HEK293T (cell line): ENCODE data around the gene RPTOR.

Experiments
- CTCF ChIA-PET: fragments of 350-600 bp; formaldehyde crosslinking; extraction: SDS; loops from one replicate; lab custom pipeline; 2021; ENCODE audit warnings: antibody characterized with exemption, inconsistent platforms; lab: Yijun Ruan, JAX
- POLR2A ChIA-PET: fragments of 350-600 bp; formaldehyde crosslinking; extraction: SDS; loops from one replicate; lab custom pipeline; 2020; ENCODE audit warnings: antibody characterized with exemption, inconsistent platforms; lab: Yijun Ruan, JAX
- DNase-seq: peaks from one replicate; pipeline ENCODE4 v3.0.0; 2012; ENCODE audit warnings: mixed read lengths; ENCODE audit errors: extremely low spot score
- ARNT ChIP-seq: fragments of 450-650 bp; IDR thresholded peaks from 2 replicates; pipeline ENCODE4 v1.6.1; 2017; ENCODE audit warnings: mild to moderate bottlenecking
- BHLHE40 ChIP-seq: fragments of 450-650 bp; IDR thresholded peaks from 2 replicates; pipeline ENCODE4 v1.6.1; 2016; ENCODE audit warnings: mild to moderate bottlenecking, moderate library complexity, borderline replicate concordance
- CTBP1 ChIP-seq: fragments of 450-650 bp; IDR thresholded peaks from 2 replicates; pipeline ENCODE4 v1.6.1; 2016; ENCODE audit warnings: borderline replicate concordance
- ELF4 ChIP-seq: fragments of 450-650 bp; IDR thresholded peaks from 2 replicates; pipeline ENCODE4 v1.6.1; 2017; ENCODE audit warnings: antibody characterized with exemption
- FOXA1 ChIP-seq: fragments of 450-650 bp; IDR thresholded peaks from 2 replicates; pipeline ENCODE4 v1.6.1; 2016; ENCODE audit warnings: mild to moderate bottlenecking
- FOXK2 ChIP-seq: fragments of 450-650 bp; IDR thresholded peaks from 2 replicates; pipeline ENCODE4 v1.6.1; 2016; ENCODE audit warnings: mild to moderate bottlenecking
- FOXM1 ChIP-seq: fragments of 450-650 bp; IDR thresholded peaks from 2 replicates; pipeline ENCODE4 v1.6.1; 2017; ENCODE audit warnings: mild to moderate bottlenecking, borderline replicate concordance
- HDGF ChIP-seq: fragments of 450-650 bp; IDR thresholded peaks from 2 replicates; pipeline ENCODE4 v1.6.1; 2017; ENCODE audit warnings: antibody characterized with exemption, borderline replicate concordance
- L3MBTL2 ChIP-seq: fragments of 450-650 bp; conservative IDR thresholded peaks from 2 replicates; pipeline ENCODE4 v1.6.1; 2016; ENCODE audit warnings: mild to moderate bottlenecking
- LEF1 ChIP-seq: fragments of 450-650 bp; IDR thresholded peaks from 2 replicates; pipeline ENCODE4 v1.6.1; 2017; ENCODE audit warnings: mild to moderate bottlenecking, borderline replicate concordance
- NFRKB ChIP-seq: fragments of 450-650 bp; IDR thresholded peaks from 2 replicates; pipeline ENCODE4 v1.6.1; 2016; ENCODE audit warnings: mild to moderate bottlenecking, moderate library complexity
- PKNOX1 ChIP-seq: fragments of 450-650 bp; IDR thresholded peaks from 2 replicates; pipeline ENCODE4 v1.6.1; 2016
- SP1 ChIP-seq: fragments of 450-650 bp; IDR thresholded peaks from 2 replicates; pipeline ENCODE4 v1.6.1; 2017
- SUZ12 ChIP-seq: fragments of 450-650 bp; IDR thresholded peaks from 2 replicates; pipeline ENCODE4 v1.6.1; 2016; ENCODE audit warnings: mild to moderate bottlenecking
- TARDBP ChIP-seq: fragments of 450-650 bp; IDR thresholded peaks from 2 replicates; pipeline ENCODE4 v1.6.1; 2016
- ZNF384 ChIP-seq: fragments of 450-650 bp; IDR thresholded peaks from 2 replicates; pipeline ENCODE4 v1.6.1; 2016

RPTOR gene

GRCh38 chr17:80927791-80928216, 383.2 kb downstream of the RPTOR start:
- ChIA-PET CTCF (no interaction called here), POLR2A (no interaction called here)
- no peak for DNase-seq
- TF ChIP-seq CTBP1 (no peak), ELF4 (no peak), BHLHE40 (no peak), FOXM1 (no peak), SP1 (no peak), HDGF (no peak), ARNT (no peak), FOXK2 (no peak), NFRKB (no peak), SUZ12 (no peak), ZNF384 (no peak), TARDBP (no peak), PKNOX1 (no peak), L3MBTL2 (no peak), FOXA1 (no peak)

DNA sequence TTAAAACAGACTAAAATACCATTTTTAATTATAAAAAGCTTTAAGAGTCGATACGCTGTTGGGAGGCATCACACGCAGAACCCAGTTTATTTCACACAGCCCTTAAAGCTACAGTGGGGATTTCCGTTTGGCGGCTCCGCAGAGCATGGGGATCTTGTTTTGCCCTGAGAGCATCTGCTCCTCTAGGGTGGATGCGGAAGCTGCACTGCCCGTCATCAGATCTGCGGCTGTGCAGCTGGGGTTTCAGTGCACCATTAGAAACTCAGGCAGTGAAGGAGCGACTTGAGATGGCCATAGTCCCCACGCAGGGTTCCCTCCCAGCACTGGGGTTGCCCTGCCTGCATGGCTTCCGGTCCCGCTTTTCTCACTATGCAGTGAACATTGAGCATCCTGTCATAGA, 384.8 kb downstream of the RPTOR start:
- ChIA-PET POLR2A (interaction anchor here (1.5 to 2.8 kb wide), 2 partner anchors 10 to 475 kb away, joined by 3 to 12 read pairs; no protein-coding TSS in a partner anchor), CTCF (interaction anchor here (0.6 kb wide), 1 partner anchor 561 kb away, joined by 3 read pairs; no protein-coding TSS in a partner anchor)
- no peak for DNase-seq
- no peak for TF ChIP-seq FOXM1
- no peak for TF ChIP-seq SUZ12
- TF ChIP-seq ELF4 = no peak
- TF ChIP-seq BHLHE40 = no peak

DNA sequence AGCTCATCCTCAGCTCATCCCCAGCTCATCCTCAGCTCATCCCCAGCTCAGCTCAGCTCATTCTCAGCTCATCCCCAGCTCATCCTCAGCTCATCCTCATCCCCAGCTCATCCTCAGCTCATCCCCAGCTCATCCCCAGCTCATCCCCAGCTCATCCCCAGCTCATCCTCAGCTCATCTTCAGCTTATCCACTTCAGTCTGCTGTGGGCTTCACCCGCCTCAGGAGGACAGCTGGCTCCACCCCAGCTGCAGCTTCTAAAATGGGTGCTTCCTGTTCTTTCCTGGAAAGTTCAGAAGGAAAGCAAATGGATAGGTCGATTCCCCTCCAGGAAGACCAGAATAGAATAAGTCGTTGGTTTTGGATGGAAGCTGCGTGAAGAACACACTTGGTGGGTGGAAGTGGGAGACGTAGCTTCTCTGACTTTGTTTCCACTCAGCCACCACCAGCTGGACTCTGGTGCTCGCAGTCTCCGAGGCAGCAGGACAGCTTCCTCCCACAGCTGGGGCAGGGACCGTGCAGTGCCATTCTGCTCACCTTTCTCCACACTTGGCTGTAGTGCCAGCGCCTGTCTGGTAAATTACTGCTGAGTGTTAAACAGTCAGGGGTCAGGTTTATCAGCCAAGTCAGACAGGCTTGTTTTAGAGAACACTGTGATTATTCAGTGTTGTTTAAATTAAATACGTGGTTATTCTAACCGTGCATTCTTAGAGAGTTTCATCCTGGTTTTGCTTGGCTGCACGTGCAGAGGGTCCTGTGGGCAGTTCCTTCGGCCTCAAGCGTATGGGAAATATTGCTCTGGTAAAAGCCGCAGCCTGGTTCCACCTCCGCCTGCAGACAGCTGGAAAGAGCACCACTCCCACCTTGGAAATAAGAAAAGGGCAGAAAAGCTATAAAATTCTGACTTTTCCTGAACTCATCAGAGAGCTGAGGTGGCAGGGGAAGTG, 386.0 kb downstream of the RPTOR start:
- no peak for TF ChIP-seq ARNT
- ChIA-PET CTCF (no interaction called here), POLR2A (interaction anchor here (0.7 to 2.8 kb wide), 3 partner anchors 11 to 476 kb away, joined by 3 to 12 read pairs (median 3); no protein-coding TSS in a partner anchor)
- DNase-seq = no peak

DNA sequence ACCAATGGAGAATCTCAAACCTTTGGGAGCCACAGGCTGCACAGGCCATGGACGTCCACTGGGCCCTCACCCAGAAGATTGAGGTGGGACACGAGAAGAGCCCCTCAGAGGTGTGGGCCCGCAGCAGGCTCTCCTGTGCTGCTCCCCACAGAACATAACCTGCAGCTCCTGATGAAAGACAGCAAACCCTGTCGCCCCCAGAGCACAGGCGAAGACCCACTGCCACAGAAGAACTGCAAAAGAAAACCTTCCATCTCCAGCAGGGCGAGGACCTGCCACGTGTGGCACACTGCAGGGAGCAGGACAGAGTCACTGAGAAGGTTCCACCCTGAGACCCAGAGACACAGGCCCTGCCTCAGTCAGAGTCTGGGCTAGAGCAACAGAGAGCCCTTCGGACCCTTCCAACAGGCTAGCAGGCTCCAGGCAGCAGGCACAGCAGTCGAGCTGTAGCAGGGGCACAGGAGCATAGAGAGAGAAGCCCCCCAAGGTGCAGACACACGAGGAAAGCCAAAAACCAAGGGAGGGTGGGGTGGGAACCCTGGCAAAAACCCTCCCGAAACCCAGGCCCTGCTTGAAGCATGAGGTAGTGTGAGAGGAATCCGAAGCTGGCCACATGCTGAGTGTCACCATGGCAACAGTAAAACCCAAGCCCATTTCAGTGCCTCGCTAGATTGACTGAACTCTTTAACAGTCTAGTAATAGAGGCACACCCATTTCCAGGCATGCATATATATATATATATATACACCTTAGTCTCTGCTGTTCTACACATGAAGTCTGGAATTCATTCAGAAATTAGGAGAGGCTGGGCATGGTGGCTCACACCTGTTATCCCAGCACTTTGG, 387.0 kb downstream of the RPTOR start:
- POLR2A ChIA-PET = interaction anchor here (2.8 kb wide), 1 partner anchor 477 kb away, joined by 12 read pairs; no protein-coding TSS in a partner anchor
- TF ChIP-seq ARNT (no peak), BHLHE40 (no peak), FOXM1 (no peak), SP1 (no peak), ZNF384 (no peak), CTBP1 (no peak), FOXK2 (no peak), LEF1 (no peak), L3MBTL2 (no peak), FOXA1 (no peak), SUZ12 (no peak), PKNOX1 (no peak), NFRKB (no peak), ELF4 (no peak)
- peak; percentile 73 for DNase-seq
- CTCF ChIA-PET = no interaction called here

DNA sequence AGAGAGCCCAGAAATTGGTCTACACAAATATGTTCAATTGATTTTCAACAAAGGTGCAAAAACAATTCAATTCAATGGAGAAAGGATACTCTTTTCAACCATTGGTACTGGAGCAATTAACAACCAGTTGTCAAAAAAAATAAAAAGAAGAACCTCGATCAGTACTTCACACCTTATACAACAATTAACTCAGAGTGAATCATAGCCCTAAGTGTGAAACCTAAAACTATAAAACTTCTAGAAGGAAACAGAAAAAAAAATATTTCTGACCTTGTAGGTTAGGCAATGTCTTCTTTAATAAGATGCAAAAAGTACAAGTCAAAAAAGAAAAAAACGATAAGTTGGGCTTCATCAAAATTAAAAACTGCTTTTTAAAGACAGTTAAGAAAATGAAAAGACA, 390.9 kb downstream of the RPTOR start:
- POLR2A ChIA-PET = no interaction called here

GRCh38 chr17:80936218-80936617, 391.6 kb downstream of the RPTOR start:
- TF ChIP-seq NFRKB = no peak
- TF ChIP-seq BHLHE40 = no peak
- no peak for TF ChIP-seq SUZ12
- no peak for TF ChIP-seq SP1
- TF ChIP-seq ZNF384 = no peak
- TF ChIP-seq LEF1 = no peak
- TF ChIP-seq PKNOX1 = no peak
- TF ChIP-seq ARNT = no peak
- no peak for TF ChIP-seq HDGF
- no peak for TF ChIP-seq TARDBP
- no peak for TF ChIP-seq CTBP1
- no peak for DNase-seq
- ChIA-PET CTCF (no interaction called here), POLR2A (no interaction called here)

More for the DNA sequence above, 390.9 kb downstream of the RPTOR start:
- no peak for TF ChIP-seq NFRKB
- TF ChIP-seq CTBP1 = no peak
- TF ChIP-seq LEF1 = no peak
- no peak for TF ChIP-seq SP1
- TF ChIP-seq ARNT = no peak
- TF ChIP-seq ELF4 = no peak
- TF ChIP-seq FOXK2 = no peak
- TF ChIP-seq HDGF = no peak
- no peak for DNase-seq
- CTCF ChIA-PET = no interaction called here
